GM19467 (cell line): ENCODE results near the gene PRSS21.

Experiments used
- ATAC-seq: cut with Tn5 transposase; IDR thresholded peaks from one replicate; pipeline ENCODE4 v1.9.1; 2021; ENCODE audit warnings: mild to moderate bottlenecking, moderate library complexity; ENCODE audit not compliant: unreplicated experiment

Gene PRSS21

GRCh38 chr16:2860826-2861567, 44.0 kb downstream of the PRSS21 start:
- ATAC-seq, result no peak

GRCh38 chr16:2865651-2866050, 48.6 kb downstream of the PRSS21 start:
- ATAC-seq, result no peak

- ATAC-seq, result no peak
Observed at GRCh38 chr16:2866431-2866830, 49.4 kb downstream of the PRSS21 start.

- no peak for ATAC-seq
Observed at GRCh38 chr16:2867661-2867986, 50.6 kb downstream of the PRSS21 start.

- peak; percentile 84 for ATAC-seq
Observed at GRCh38 chr16:2867987-2868789, 51.2 kb downstream of the PRSS21 start.
